Natural killer cell (primary cell): ENCODE measurements around the gene PSG2. TPM values are rescaled to one million over a fixed set of nuclear protein-coding genes. Genes with fewer than 3 reads are reported as not detected.
"Not testable (repeated sequence)": the region's sequence is repeated elsewhere in the genome, so short reads cannot be mapped to it uniquely, and the experiment has no call there.

ENCODE experiments used
- ATAC-seq, 3 donors: fragments of 150-1000 bp in 2 of 3; fragments of 200-7000 bp in 1 of 3; cut with Tn5 transposase; 1 replicate in 1 of 3; 2 replicates in 2 of 3; pipeline ENCODE4 v1.10.0; 2021; ENCODE audit warnings: mild to moderate bottlenecking in 2 of 3, moderate library complexity in 2 of 3
- DNase-seq, 2 donors: peaks; one replicate each; pipeline versions ENCODE4 v3.0.0 to v3.0.0-alpha.2; 2013 to 2021; ENCODE audit warnings: mixed read lengths in 1 of 2
- H3K27ac ChIP-seq: one replicate; pipeline ENCODE4 v1.5.1; 2013; ENCODE audit warnings: mild to moderate bottlenecking, low read length
- H3K27me3 ChIP-seq: one replicate; pipeline ENCODE4 v1.6.1; 2013; ENCODE audit warnings: low read length; ENCODE audit not compliant: control insufficient read depth, insufficient read depth
- H3K36me3 ChIP-seq: one replicate; pipeline ENCODE4 v1.6.1; 2013; ENCODE audit warnings: low read length; ENCODE audit not compliant: control insufficient read depth, insufficient read depth
- H3K4me1 ChIP-seq: one replicate; pipeline ENCODE4 v1.6.1; 2013; ENCODE audit warnings: low read length; ENCODE audit not compliant: control insufficient read depth, insufficient read depth
- H3K4me3 ChIP-seq: one replicate; pipeline ENCODE4 v1.5.1; 2013; ENCODE audit warnings: low read length
- H3K9me3 ChIP-seq: one replicate; pipeline ENCODE4 v1.6.1; 2013; ENCODE audit warnings: low read length; ENCODE audit not compliant: control insufficient read depth, insufficient read depth
- H3K27ac Mint-ChIP-seq, 2 donors: one replicate each; pipeline ENCODE4 v1.8.0; 2022; ENCODE audit warnings: mild to moderate bottlenecking in 2 of 2, mixed read lengths in 2 of 2, moderate library complexity in 1 of 2
- H3K27me3 Mint-ChIP-seq, 2 donors: one replicate each; pipeline ENCODE4 v1.8.0; 2022; ENCODE audit warnings: low read depth in 2 of 2, mixed read lengths in 2 of 2
- H3K36me3 Mint-ChIP-seq: one replicate; pipeline ENCODE4 v1.8.0; 2022; ENCODE audit warnings: mixed read lengths
- H3K4me1 Mint-ChIP-seq, 2 donors: one replicate each; pipeline ENCODE4 v1.8.0; 2022; ENCODE audit warnings: mixed read lengths in 2 of 2
- H3K4me3 Mint-ChIP-seq: one replicate; pipeline ENCODE4 v1.8.0; 2022; ENCODE audit warnings: mild to moderate bottlenecking, moderate library complexity, mixed read lengths
- H3K9me3 Mint-ChIP-seq, 2 donors: one replicate each; pipeline ENCODE4 v1.8.0; 2022; ENCODE audit warnings: mixed read lengths in 2 of 2
- CTCF ChIP-seq: fragments of 200-600 bp; IDR thresholded peaks from one replicate; pipeline ENCODE4 v1.8.0; 2022; ENCODE audit warnings: antibody characterized with exemption
- WGBS: methylation state at CpG from one replicate; pipeline ENCODE4 v1.1.7; 2013; ENCODE audit warnings: missing lambda C conversion rate; ENCODE audit not compliant: insufficient coverage; 5-methylcytosine and 5-hydroxymethylcytosine counted together
- intact Hi-C: fragments of 100-400 bp; cut with micrococcal nuclease; formaldehyde crosslinking; loops from one replicate; pipeline ENCODE4 v1.14.2; 2022
- total RNA-seq, 4 donors: library from RNA; stranded (reverse); fragments of 120-200 nt in 1 of 4; gene quantifications; one replicate each; pipeline versions ENCODE4 v1.2.3 to v1.2.4, GENCODE V29; 2013 to 2022

The PSG2 gene
- total RNA-seq, 3 donors from 2014 or later (not counting 1 experiment from before 2014, with no cell fraction given): not detected

GRCh38 chr19:43078311-43078710 lies 4.2 kb downstream of the PSG2 start:
- whole genome bisulfite sequencing: 96% methylated on average over 3 of the region's 4 CpGs
- Mint-ChIP-seq H3K4me3 (no peak overlapping the region), H3K27me3 (peaks cover 8 to 11% of the 10 kb centered on the region in 2 donors), H3K36me3 (no peaks in the 10 kb centered on the region), H3K27ac (no peak overlapping the region), H3K4me1 (no peaks in the 10 kb centered on the region), H3K9me3 (no peaks in the 10 kb centered on the region)
- H3K27me3 ChIP-seq: no peaks in the 10 kb centered on the region
- intact Hi-C loops: no loop called here
- no peak for TF ChIP-seq CTCF
- H3K4me1 ChIP-seq: no peaks in the 10 kb centered on the region
- H3K9me3 ChIP-seq: no peaks in the 10 kb centered on the region
- H3K27ac ChIP-seq: no peak overlapping the region
- ATAC-seq (no peak), DNase-seq (no peak)
- no peak overlapping the region for H3K4me3 ChIP-seq
- no peaks in the 10 kb centered on the region for H3K36me3 ChIP-seq

GRCh38 chr19:43077881-43078280 lies 4.6 kb downstream of the PSG2 start:
- DNase-seq, H3K4me3 Mint-ChIP-seq, H3K9me3 Mint-ChIP-seq, H3K4me1 Mint-ChIP-seq, intact Hi-C loops, H3K9me3 ChIP-seq, H3K27ac ChIP-seq, H3K4me1 ChIP-seq, H3K27ac Mint-ChIP-seq, H3K4me3 ChIP-seq, H3K36me3 Mint-ChIP-seq, H3K27me3 ChIP-seq, H3K36me3 ChIP-seq, ATAC-seq: not testable (repeated sequence)
- 79% methylated on average over 3 of the region's 4 CpGs for whole genome bisulfite sequencing
- peaks cover 7 to 12% of the 10 kb centered on the region in 2 donors for H3K27me3 Mint-ChIP-seq

GRCh38 chr19:43062418-43062817 lies 20.1 kb downstream of the PSG2 start:
- H3K4me3 ChIP-seq, H3K27ac Mint-ChIP-seq, H3K4me1 Mint-ChIP-seq, ATAC-seq, H3K9me3 Mint-ChIP-seq, H3K9me3 ChIP-seq, DNase-seq, H3K27ac ChIP-seq, H3K36me3 Mint-ChIP-seq, H3K27me3 ChIP-seq, H3K4me1 ChIP-seq, H3K4me3 Mint-ChIP-seq, H3K36me3 ChIP-seq, intact Hi-C loops: not testable (repeated sequence)
- H3K27me3 Mint-ChIP-seq: peaks cover 10 to 28% of the 10 kb centered on the region in 2 donors
- 87% methylated on average over 3 of the region's 3 CpGs for WGBS

- H3K9me3 ChIP-seq, H3K36me3 ChIP-seq, H3K27ac Mint-ChIP-seq, H3K4me3 ChIP-seq, ATAC-seq, H3K36me3 Mint-ChIP-seq, H3K4me1 ChIP-seq, intact Hi-C loops, H3K4me1 Mint-ChIP-seq, H3K27me3 ChIP-seq, H3K27ac ChIP-seq, H3K4me3 Mint-ChIP-seq, H3K9me3 Mint-ChIP-seq, DNase-seq: not testable (repeated sequence)
- 81% methylated on average over 3 of the region's 3 CpGs for WGBS
- H3K27me3 Mint-ChIP-seq: peaks cover 5 to 21% of the 10 kb centered on the region in 2 donors
Observed at GRCh38 chr19:43061326-43061725, 21.2 kb downstream of the PSG2 start.

- H3K27me3 ChIP-seq, H3K27ac ChIP-seq, H3K36me3 ChIP-seq, ATAC-seq, H3K27ac Mint-ChIP-seq, intact Hi-C loops, DNase-seq, H3K4me1 ChIP-seq, H3K4me3 ChIP-seq, H3K4me1 Mint-ChIP-seq, H3K4me3 Mint-ChIP-seq, H3K9me3 Mint-ChIP-seq, H3K9me3 ChIP-seq, H3K36me3 Mint-ChIP-seq: not testable (repeated sequence)
- 68% methylated on average over 3 of the region's 3 CpGs for WGBS
- H3K27me3 Mint-ChIP-seq: peaks cover 0 to 10% of the 10 kb centered on the region in 2 donors
Observed at GRCh38 chr19:43060254-43060653, 22.2 kb downstream of the PSG2 start.

- H3K27me3 Mint-ChIP-seq, H3K9me3 Mint-ChIP-seq, H3K36me3 Mint-ChIP-seq, H3K27ac ChIP-seq, H3K27me3 ChIP-seq, H3K4me1 ChIP-seq, H3K4me3 ChIP-seq, H3K4me1 Mint-ChIP-seq, DNase-seq, H3K9me3 ChIP-seq, H3K36me3 ChIP-seq, H3K27ac Mint-ChIP-seq, intact Hi-C loops, ATAC-seq, H3K4me3 Mint-ChIP-seq: not testable (repeated sequence)
- WGBS: no CpG with 5 or more reads among the region's 2 CpGs
Observed at GRCh38 chr19:43059482-43059881, 23.0 kb downstream of the PSG2 start.

- H3K36me3 ChIP-seq, H3K4me1 Mint-ChIP-seq, intact Hi-C loops, ATAC-seq, H3K9me3 Mint-ChIP-seq, H3K27me3 Mint-ChIP-seq, H3K9me3 ChIP-seq, H3K4me3 ChIP-seq, H3K27ac Mint-ChIP-seq, H3K27me3 ChIP-seq, H3K4me1 ChIP-seq, H3K27ac ChIP-seq, H3K36me3 Mint-ChIP-seq, H3K4me3 Mint-ChIP-seq, DNase-seq: not testable (repeated sequence)
- no CpG with 5 or more reads among the region's 2 CpGs for WGBS
Observed at GRCh38 chr19:43058440-43058839, 24.1 kb downstream of the PSG2 start.
